Parathyroid adenoma (tissue), 2 donors: ENCODE measurements around the gene PTTG2.

Experiments used
- H2AFZ ChIP-seq: fragments of 300-600 bp; sonication (generic); one replicate; pipeline ENCODE4 v1.7.0; 2017; ENCODE audit warnings: antibody characterized with exemption, mild to moderate bottlenecking
- H3K27ac ChIP-seq: fragments of 300-600 bp; sonication (generic); one replicate; pipeline ENCODE4 v1.7.0; 2017
- H3K27me3 ChIP-seq: fragments of 300-600 bp; sonication (generic); one replicate; pipeline ENCODE4 v1.7.0; 2017; ENCODE audit warnings: low read length; ENCODE audit not compliant: control insufficient read depth, insufficient read depth
- H3K36me3 ChIP-seq: fragments of 300-600 bp; sonication (generic); one replicate; pipeline ENCODE4 v1.7.0; 2017; ENCODE audit warnings: low read length; ENCODE audit not compliant: control insufficient read depth, insufficient read depth
- H3K4me1 ChIP-seq: fragments of 300-600 bp; sonication (generic); one replicate; pipeline ENCODE4 v1.7.0; 2017; ENCODE audit warnings: control low read depth
- H3K4me2 ChIP-seq: fragments of 300-600 bp; sonication (generic); one replicate; pipeline ENCODE4 v1.7.0; 2017; ENCODE audit warnings: low read length
- H3K4me3 ChIP-seq: fragments of 300-600 bp; sonication (generic); one replicate; pipeline ENCODE4 v1.7.0; 2017; ENCODE audit warnings: low read depth, low read length
- H3K79me2 ChIP-seq: fragments of 300-600 bp; sonication (generic); one replicate; pipeline ENCODE4 v1.7.0; 2017; ENCODE audit warnings: control low read depth
- H3K9ac ChIP-seq: fragments of 300-600 bp; sonication (generic); one replicate; pipeline ENCODE4 v1.7.0; 2017; ENCODE audit warnings: mild to moderate bottlenecking
- H3K9me3 ChIP-seq: fragments of 300-600 bp; sonication (generic); one replicate; pipeline ENCODE4 v1.7.0; 2017; ENCODE audit warnings: low read length; ENCODE audit not compliant: control insufficient read depth
- CTCF ChIP-seq: fragments of 300-600 bp; sonication (generic); IDR thresholded peaks from one replicate; pipeline ENCODE4 v1.7.0; 2017; ENCODE audit warnings: antibody characterized with exemption, mild to moderate bottlenecking
- donor health status: primary hyperparathyroidism.

PTTG2 gene

DNA sequence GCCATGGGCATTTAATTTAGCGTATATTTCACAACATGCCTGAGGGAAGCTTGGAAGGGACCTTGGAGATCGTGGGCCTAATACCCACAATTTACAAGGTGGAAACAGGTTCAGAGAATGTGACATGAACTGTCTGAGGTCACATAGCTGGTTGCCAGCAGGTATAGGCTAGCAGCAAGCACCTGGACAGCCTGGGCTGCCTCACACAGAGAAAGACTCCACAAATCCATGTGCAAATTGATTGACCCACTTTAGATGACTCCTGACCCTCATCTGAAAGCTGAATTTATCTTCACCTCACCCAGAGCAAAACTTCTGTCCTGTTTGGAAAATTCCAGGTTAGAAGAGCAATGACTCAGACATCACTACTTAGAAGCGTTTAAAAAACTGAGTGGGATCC lies 5.8 kb downstream of the PTTG2 start:
- H2AFZ ChIP-seq: no peak overlapping the region
- no peaks in the 10 kb centered on the region for H3K36me3 ChIP-seq
- H3K4me2 ChIP-seq: no peak overlapping the region
- H3K4me1 ChIP-seq: no peaks in the 10 kb centered on the region
- H3K79me2 ChIP-seq: no peaks in the 10 kb centered on the region
- no peak overlapping the region for H3K27ac ChIP-seq
- H3K9ac ChIP-seq: no peak overlapping the region
- TF ChIP-seq CTCF: no peak
- no peak overlapping the region for H3K4me3 ChIP-seq
- H3K9me3 ChIP-seq: no peaks in the 10 kb centered on the region
- no peaks in the 10 kb centered on the region for H3K27me3 ChIP-seq

DNA sequence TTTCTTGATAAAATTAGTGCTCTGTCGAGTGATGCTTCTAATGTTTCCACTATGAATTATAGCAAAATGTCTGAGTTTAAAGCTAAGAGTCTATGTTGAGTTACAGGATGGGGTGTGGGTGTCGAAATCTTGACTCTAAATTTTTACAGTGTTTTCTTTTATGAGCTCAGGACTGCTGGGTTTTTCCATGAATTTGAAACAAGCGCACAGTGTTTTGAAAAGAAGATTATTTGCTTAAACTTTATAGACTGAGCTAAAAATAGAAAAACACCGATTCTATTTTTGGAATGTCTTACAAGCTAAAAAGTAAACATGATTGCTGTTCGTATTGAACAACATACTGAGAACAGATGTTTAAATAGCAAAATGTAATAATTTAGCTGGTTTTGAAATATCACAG lies 7.5 kb downstream of the PTTG2 start:
- Histone ChIP-seq H3K27me3 (no peaks in the 10 kb centered on the region), H2AFZ (no peak overlapping the region), H3K9ac (no peak overlapping the region), H3K79me2 (no peaks in the 10 kb centered on the region), H3K9me3 (no peaks in the 10 kb centered on the region), H3K27ac (peak overlapping the region; percentile 13), H3K4me2 (peak overlapping the region; percentile 57), H3K36me3 (no peaks in the 10 kb centered on the region), H3K4me1 (no peaks in the 10 kb centered on the region), H3K4me3 (peak overlapping the region; percentile 9)
- TF ChIP-seq CTCF: no peak

DNA sequence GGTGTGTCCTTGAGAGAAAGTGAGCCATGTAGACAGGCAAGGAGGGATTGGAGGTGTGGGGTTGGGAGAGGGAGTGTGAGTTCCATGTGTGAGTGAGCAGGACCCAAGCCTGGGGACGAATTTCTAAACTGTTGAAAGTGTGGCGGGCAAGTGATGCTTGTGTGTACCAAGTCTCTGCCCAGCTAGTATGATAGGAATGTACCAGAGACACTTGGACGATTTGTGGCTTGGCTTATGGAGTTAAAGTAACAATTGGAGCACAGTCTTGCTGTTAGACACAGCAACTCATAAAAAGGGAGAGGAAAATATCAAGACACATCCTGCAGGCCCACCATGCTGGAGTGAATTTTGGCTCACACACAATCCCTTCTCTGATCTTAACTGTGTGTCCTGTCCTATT lies 8.5 kb downstream of the PTTG2 start:
- Histone ChIP-seq H3K4me2 (no peak overlapping the region), H3K9me3 (no peaks in the 10 kb centered on the region), H2AFZ (no peak overlapping the region), H3K9ac (no peak overlapping the region), H3K36me3 (no peaks in the 10 kb centered on the region), H3K4me1 (no peaks in the 10 kb centered on the region), H3K79me2 (no peaks in the 10 kb centered on the region), H3K27ac (no peak overlapping the region), H3K4me3 (no peak overlapping the region), H3K27me3 (no peaks in the 10 kb centered on the region)
- TF ChIP-seq CTCF: no peak

- Histone ChIP-seq H3K9ac (no peak overlapping the region), H3K79me2 (no peaks in the 10 kb centered on the region), H3K4me3 (peak overlapping the region; percentile 27), H3K36me3 (no peaks in the 10 kb centered on the region), H3K9me3 (no peaks in the 10 kb centered on the region), H3K4me2 (peak overlapping the region; percentile 31), H3K27me3 (no peaks in the 10 kb centered on the region), H3K27ac (no peak overlapping the region), H3K4me1 (no peaks in the 10 kb centered on the region), H2AFZ (no peak overlapping the region)
- TF ChIP-seq CTCF: peak; percentile 47
Observed at GRCh38 chr4:37970702-37971101, 10.5 kb downstream of the PTTG2 start.

GRCh38 chr4:37971202-37971601 lies 11.0 kb downstream of the PTTG2 start:
- H3K27ac ChIP-seq: no peak overlapping the region

More at GRCh38 chr4:37971202-37971601, 11.0 kb downstream of the PTTG2 start:
- no peak overlapping the region for H3K9ac ChIP-seq
- H3K4me2 ChIP-seq: no peak overlapping the region
- H2AFZ ChIP-seq: no peak overlapping the region
- no peaks in the 10 kb centered on the region for H3K9me3 ChIP-seq
- TF ChIP-seq CTCF: no peak
- H3K4me3 ChIP-seq: no peak overlapping the region
- H3K36me3 ChIP-seq: no peaks in the 10 kb centered on the region
- H3K79me2 ChIP-seq: no peaks in the 10 kb centered on the region
- no peaks in the 10 kb centered on the region for H3K4me1 ChIP-seq
- H3K27me3 ChIP-seq: no peaks in the 10 kb centered on the region
